HG02973 (cell line): ENCODE measurements around the gene CDRT15.
"Not testable (repeated sequence)": the region's sequence is repeated elsewhere in the genome, so short reads cannot be mapped to it uniquely, and the experiment has no call there.

Experiments used
- ATAC-seq: cut with Tn5 transposase; IDR thresholded peaks from one replicate; pipeline ENCODE4 v1.9.1; 2021; ENCODE audit warnings: moderate library complexity; ENCODE audit not compliant: unreplicated experiment

CDRT15 gene

DNA sequence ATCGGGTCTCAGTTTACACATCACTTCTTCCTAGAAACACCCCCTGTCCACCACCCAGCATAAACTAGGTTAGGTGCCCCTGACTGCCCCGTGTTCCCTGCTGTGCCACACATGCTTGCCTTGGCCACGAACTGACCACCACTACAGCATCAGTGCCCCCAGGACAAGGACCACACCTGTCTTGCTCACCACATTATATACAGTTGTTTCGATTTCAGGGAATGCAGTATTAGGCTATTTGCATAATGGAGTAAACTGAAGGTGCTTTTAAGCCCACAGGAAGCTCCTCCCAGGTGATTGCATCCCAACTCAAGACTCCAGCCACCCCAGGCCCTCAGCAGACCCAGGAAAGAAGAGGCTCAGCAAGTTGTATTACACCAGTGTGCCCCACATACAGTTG, 50.2 kb downstream of the CDRT15 start:
- ATAC-seq = not testable (repeated sequence)
